Eye (tissue), 1 donor: ENCODE measurements around the gene GPHA2.

Source experiments
- DNase-seq: peaks from one replicate; pipeline ENCODE4 v3.0.0-alpha.2; 2015

The GPHA2 gene

DNA sequence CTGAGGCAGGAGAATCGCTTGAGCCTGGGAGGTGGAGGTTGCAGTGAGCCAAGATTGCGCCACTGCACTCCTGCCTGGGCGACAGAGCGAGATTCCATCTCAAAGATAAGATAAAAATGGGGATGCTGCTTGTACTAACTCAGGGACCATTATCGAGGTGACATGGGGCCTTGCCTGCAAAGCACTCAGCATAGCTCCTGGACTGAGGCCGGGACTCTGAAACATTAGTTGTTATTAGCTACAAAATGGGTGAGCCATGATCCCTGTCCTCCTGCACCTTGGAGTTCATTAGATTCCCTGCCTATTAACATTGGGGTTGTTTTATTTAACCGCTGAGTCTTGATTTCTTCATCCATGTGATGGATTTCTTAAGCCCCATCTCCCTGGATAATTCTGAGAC, 6.1 kb downstream of the GPHA2 start:
- DNase-seq: no peak

DNA sequence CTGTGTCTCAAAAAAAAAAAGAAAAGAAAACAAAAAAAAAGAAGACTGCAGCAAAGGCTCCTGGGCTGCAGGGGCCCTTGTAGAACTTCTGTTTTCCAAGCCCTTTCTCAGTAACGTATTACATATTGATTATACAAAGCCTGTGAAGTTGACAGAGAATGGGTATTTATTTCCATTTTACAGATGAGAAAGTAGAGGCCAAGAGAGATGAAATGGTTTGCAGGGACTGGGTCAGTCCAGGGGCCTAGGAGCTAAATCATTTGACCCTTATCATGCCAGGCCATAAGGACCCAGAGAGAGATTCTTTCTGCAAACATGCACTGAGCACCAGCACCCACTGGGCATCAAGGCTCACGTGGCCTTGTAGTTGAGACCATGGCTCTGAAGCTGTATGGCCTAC, 6.7 kb downstream of the GPHA2 start:
- no peak for DNase-seq

GRCh38 chr11:64926689-64927088, 9.0 kb downstream of the GPHA2 start:
- DNase-seq: no peak

- no peak for DNase-seq
Measured at GRCh38 chr11:64925536-64926436, 9.9 kb downstream of the GPHA2 start.

GRCh38 chr11:64924910-64925284, 10.8 kb downstream of the GPHA2 start:
- peak; percentile 69 for DNase-seq

DNA sequence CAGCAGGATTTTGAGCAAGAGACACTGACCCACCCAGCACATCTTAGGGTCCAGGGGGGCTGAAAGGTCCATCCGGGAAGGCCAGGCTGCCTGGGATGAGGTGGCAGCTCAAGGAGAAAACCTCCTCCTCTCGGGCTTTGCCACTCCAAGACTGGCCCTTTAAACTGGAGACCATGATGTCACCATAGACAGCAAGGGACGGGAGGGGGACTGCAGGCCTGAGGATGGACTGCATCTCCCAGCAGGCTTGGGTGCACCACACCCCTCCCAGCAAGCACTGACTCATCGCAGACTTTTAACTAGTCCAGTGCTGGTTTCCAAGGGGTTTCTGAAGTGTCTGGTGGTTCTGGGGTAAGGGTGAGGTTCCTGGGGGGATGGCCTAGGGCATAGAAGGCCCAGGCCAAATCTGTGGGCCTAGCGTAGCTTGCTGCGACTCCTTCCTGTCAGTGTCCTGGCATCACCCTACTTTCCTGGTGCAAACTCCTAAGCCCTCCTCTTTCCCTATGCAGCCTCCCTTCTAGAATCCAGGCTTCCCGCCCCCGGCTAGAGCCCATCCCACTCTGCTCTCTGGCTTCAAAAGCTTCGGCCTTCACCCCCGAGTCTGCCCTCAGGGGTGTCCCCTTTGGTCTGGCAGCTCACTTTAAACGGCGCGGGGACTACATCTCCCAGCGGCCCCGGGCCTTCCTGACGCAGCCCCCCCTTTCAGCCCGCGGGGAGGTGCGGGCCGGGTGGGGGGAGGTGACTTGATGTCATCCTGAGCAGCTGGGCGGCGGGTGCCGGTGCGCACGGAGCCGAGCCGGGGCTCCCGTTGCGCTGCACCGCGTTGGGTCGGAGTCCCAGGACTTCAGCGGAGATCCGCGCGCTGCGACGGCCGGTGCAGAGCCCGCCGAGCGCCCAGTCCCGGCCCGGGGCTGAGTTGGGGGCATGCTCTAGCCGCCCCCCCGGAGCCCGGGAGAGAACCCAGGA, 11.5 kb downstream of the GPHA2 start, which contains the start of gene PPP2R5B:
Gene PPP2R5B, plus strand, starts transcription at position 746 of the 966 bp plus-strand sequence. CDS start 1,046 bp downstream, outside the sequence.
- DNase-seq: peak; percentile 96

- DNase-seq: no peak
Measured at GRCh38 chr11:64923151-64923661, 12.5 kb downstream of the GPHA2 start.

GRCh38 chr11:64921384-64921783, 14.3 kb downstream of the GPHA2 start:
- DNase-seq: no peak

- DNase-seq: no peak
Measured at GRCh38 chr11:64920124-64920523, 15.6 kb downstream of the GPHA2 start.

DNA sequence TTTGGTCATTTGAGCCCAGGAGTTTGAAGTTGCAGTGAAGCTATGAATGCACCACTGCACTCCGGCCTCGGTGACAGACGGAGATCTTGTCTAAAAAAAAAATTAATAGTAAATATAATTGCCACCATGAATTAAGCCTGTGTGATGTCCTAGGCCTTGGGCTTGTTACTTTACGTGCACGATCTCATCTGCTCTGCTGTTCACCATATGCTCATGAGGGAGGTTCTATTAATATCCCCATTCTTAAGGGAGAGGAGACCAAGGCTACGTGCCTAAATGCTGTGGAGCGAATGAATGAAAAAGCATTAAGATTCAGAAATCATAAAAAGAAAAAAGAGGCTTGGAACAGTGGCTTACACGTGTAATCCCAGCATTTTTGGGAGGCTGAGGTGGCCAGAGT, 16.1 kb downstream of the GPHA2 start:
- no peak for DNase-seq

DNA sequence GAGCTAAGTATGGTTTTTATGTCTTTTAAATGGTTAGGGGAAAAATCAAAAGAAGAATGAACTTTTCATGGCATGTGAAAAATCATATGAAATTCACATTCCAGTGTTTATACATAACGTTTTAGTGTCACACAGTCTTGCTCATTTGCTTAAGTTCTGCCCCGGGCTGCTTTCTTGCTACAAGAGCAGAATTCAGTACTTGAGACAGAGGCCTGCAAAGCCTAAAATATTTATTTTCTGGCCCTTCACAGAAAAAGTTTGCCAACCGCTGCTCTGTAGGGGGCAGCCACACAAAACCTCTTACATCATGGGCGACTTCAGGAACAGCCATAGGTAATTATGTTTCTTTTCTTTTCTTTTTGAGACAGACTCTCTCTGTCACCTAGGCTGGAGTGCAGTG, 17.7 kb downstream of the GPHA2 start:
- DNase-seq: peak; percentile 58

GRCh38 chr11:64917663-64917995, 18.1 kb downstream of the GPHA2 start:
- no peak for DNase-seq

DNA sequence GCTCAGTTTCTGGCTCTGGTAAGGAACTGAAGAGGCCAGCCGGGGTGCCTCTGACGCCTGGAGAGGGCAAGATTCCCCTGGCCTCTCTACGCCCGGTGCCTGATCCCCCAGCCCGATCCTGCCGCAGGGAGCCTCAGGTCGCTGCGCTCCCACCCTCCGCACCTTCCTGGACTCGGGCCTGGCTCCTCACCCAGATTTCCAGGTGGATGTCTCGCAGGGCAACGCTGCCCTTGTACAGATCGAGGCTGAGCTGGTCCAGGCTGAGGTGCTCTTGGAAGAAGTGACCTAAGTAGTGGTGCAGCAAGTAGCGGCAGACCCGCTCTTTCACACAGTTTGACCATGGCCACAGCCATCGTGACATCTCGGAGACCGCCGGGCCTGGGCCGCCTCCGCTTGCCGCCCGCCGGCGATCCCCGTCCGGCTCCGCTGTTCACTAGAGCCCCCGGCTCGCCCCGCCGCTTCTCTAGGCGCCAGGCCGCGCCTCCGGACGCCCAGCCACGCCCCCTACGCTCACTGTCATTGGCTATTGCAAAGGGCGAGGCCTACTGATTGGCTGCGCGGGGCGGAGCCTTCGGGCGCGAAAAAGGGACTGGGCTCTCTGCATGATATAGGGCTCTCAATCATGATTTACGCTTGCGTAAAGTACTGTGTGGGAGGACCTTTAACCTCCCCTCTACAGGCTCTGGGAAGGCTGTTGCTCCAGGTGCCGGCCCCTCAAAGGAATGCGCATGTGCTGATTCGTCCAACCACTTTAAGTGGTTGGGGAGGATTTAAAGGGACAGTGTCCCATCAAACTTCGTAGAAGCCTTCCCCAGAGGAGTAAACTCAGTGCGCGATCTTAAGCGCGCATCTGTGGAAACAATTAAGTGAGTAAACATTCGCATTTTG, 18.7 kb downstream of the GPHA2 start, which contains the start of gene ATG2A:
Gene ATG2A, minus strand, starts transcription at position 435 of the 888 bp plus-strand sequence. Its CDS starts 74 bp downstream, at position 361.
- peak; percentile 99 for DNase-seq

DNA sequence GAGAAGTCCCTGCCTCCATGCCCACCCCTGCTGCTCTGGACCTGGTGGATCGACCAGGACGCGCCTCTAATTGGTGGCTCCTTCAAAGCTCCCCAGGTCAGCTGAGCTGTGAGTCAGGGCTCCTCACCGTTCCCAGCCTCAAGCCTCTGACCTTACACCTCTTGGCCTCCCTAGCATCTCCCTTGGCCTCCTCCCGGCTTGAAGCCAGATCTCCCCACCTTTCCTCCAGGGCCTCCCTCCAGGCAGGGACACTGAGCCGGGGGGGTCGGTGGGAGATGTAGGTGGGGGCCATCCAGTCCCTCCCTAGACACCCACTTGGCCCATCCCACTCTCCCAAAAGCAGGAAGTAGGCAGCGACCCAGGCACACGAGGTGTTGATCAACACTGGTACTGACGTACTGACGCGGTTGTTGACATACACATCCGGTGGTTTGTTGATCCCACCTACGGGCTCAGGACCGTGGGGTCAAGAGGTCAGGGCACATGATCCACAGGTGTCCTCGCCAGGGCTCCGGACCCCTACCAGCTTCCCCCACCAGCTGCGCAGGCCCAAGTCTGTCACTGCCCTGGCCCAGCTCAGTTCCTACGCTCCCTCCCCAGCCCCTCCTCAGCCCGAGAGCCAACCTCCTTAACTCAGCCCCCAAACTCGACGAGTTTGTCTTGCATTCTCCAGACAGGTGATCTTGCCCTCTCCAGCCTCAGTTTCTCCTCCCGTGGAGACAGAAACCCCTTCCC, 19.5 kb downstream of the GPHA2 start:
- no peak for DNase-seq

DNA sequence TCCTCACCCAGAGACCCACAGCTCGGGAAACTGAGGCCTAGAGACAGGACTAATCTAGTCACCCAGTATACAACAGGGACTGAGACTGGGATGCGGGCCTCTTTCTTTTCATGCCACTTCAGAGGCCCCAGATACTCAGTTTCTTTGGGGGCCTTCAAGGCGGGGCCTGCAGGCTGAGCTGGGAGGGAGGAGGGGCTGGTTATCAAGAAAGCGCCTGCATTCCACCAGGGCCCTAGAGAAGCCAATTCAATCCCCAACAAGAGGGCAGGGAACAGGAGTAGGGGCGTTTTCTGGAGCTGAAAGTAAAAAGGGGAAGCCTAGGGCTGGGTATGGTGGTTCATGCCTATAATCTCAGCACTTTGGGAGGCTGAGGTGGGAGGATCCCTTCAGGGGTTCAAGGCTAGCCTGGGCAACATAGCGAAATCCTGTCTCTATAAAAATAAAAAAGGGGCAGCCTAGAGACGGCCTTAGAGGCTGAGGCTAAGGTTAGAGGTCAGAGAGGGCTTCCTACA, 20.3 kb downstream of the GPHA2 start:
- no peak for DNase-seq

- DNase-seq: no peak
Measured at GRCh38 chr11:64914123-64914522, 21.6 kb downstream of the GPHA2 start.

DNA sequence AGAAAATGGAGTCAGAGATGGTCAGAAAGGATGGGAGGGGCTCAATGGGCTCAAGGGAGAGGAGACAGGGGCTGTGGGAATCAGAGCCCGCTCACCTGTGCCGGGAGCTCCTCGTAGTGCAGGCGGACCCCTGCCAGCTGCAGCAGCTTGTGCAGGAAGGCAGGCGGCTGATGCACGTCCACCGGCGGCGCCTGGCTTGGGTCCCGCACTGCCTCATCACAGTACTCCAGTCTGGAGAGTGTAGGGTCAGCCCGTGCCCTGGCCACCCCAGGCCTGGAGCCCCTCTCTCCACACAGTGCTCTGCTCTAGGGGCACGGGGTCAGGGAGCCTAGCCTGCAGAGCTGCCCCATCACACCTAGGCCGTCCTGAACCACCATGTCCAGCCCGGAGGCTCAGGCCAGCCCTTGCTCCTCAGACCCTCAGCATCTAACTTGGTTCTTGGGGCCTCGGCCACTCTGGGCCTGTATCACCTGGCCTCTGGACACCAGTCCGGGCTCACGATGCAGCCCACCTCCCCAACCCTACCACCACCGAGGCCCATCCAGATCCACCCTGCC, 22.4 kb downstream of the GPHA2 start:
- no peak for DNase-seq

- DNase-seq: no peak
Measured at GRCh38 chr11:64911689-64912088, 24.0 kb downstream of the GPHA2 start.

DNA sequence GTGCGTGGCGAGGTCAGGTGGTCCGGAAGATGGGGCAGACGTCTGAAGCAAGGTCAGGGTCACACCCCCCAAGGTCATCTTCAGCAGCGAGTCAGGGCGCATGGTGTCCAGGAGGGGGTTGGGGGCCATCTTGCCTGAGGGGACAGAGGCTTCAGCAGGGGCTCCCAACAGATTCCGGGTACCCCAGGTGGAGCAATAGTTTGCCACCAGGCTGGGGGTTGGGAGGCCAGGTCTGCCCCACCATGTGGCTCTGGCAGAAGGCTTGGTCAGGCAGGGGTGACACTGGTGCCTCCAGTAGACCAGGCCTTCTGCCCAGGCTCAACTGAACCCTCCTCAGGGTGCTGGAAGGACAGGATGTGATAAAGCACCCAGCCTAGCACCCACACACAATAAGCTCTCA, 24.6 kb downstream of the GPHA2 start:
- no peak for DNase-seq

- DNase-seq: no peak
Measured at GRCh38 chr11:64910451-64911093, 25.1 kb downstream of the GPHA2 start.
